ENCODE data around the gene AMACR.
A peak's percentile ranks its signal among the peaks of the same experiment; 100 is the strongest.
"Not testable (repeated sequence)": the region's sequence is repeated elsewhere in the genome, so short reads cannot be mapped to it uniquely, and the experiment has no call there.

Gene AMACR

GRCh38 chr5:34035756-34036155 is 27.9 kb upstream of the AMACR start:
- DNase-seq, result no peak

DNA sequence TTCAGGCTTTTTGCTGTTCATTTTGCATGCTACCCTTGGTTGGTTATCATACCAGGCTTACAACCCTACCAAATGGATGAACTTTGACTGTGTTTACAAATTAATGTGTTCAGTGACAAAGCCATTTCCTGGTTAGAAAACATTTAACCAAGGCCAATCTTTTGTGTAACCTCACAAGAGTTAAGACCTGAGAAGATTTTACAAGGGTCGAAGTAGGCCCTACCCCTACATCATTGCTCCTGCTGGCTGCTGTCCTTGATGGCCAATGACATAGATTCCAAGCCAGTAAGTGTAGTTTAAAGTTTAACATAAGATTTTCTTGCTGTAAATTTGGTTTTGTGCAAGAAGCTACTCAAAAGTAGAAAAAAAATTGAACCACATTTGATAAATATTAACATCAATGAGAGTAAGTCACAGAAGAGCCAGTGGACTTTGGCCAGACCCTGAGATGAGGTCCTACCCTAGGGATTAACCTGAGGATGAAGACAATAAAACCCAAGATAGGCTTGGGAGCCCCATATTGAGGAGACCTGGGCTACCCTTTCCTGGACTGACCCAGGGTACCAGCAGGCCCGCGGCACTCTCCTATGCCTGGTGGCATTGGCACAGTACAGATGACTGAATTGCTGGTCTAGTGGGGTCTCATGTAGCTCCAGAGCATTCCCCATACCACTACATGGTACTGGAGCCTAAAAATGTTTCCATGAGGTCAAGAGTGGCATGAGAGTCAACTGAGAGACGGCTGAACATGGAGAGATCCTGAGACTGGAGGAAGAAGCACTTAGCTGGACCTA is 26.9 kb upstream of the AMACR start:
- no peak for DNase-seq

DNA sequence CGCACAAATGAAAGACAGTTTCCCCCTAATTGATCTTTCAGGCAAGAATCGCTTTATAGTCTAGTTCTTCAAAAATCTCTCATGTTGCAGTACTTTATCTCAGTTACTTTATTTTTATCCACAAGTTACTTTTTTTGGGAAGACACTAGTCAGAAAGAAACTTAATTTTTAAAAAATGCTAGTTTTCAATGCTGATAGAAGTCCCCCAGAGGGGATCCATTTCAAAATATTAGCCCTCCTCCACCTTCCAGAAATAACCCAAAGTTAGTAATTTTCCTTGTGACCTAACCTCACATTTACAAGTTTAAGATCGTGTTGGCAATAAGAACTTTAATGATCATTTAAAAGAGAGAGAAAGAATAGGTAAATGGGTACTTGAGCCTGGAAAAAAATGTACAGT is 24.1 kb upstream of the AMACR start:
- no peak for DNase-seq

DNA sequence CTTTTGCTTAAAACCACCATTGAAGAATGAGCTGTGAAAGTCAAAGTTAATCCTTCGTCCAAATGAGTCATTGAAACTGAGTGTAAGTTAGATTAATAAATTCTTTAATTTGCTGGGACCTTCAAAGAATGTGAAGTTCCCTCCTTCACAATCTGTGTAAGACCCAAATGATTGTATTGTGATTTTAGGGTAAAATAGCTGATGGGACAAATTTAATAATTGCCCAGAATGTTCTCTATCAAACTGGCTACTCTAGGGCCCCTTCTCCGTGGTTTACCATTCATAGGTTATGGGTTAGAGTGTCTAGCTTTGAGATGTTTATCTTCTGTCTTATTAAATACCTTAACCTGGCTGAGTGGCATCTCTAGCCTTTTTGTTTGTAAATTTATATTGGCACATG is 23.3 kb upstream of the AMACR start:
- DNase-seq, result no peak

- not testable (repeated sequence) for DNase-seq
Measured at GRCh38 chr5:34030585-34030984, 22.7 kb upstream of the AMACR start.

- DNase-seq, result no peak
Measured at GRCh38 chr5:34030048-34030447, 22.2 kb upstream of the AMACR start.

- no peak for DNase-seq
Measured at GRCh38 chr5:34028349-34028748, 20.5 kb upstream of the AMACR start.

GRCh38 chr5:34026089-34026761 is 18.4 kb upstream of the AMACR start:
- no peak for DNase-seq

GRCh38 chr5:34022121-34022705 is 14.4 kb upstream of the AMACR start:
- no peak for DNase-seq

DNA sequence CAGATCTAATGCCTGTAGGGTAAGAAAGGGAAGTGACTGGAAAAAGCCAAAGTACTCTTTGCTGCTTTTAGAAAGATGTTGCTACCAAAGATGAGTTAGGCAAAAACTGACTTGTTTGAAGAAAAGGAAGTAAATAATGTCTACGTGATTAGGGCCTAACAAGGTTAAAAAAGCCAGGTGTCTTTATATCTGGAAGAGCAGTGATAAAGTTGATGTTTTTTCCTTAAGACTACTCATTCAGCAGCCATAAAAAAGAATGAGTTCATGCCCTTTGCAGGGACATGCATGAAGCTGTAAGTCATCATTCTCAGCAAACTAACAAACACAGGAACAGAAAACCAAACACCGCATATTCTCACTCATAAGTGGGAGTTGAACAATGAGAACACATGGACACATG is 13.5 kb upstream of the AMACR start:
- DNase-seq, result no peak

- DNase-seq, result no peak
Measured at GRCh38 chr5:34020726-34021125, 12.9 kb upstream of the AMACR start.

- DNase-seq, result no peak
Measured at GRCh38 chr5:34017254-34017653, 9.4 kb upstream of the AMACR start.

- no peak for DNase-seq
Measured at GRCh38 chr5:34016750-34017149, 8.9 kb upstream of the AMACR start.

DNA sequence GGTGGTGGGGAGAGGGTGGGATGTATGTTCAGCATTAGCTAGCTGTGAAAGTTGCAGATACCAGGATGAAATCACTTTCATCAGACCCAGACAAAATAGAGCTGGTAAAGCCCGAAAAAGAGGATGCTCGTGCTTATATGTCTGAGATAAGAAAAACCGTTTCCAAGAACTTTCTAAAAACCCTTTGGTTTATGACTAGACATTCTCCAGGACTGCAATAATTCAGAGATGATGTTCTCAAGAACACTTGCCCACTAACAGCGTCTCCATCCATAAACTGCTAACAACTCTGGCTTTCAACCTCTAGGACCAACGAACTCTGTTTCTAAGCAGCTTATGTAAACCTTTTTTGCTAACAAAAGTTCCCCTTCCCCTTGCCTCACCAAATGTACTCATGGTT is 8.4 kb upstream of the AMACR start:
- DNase-seq, result no peak

DNA sequence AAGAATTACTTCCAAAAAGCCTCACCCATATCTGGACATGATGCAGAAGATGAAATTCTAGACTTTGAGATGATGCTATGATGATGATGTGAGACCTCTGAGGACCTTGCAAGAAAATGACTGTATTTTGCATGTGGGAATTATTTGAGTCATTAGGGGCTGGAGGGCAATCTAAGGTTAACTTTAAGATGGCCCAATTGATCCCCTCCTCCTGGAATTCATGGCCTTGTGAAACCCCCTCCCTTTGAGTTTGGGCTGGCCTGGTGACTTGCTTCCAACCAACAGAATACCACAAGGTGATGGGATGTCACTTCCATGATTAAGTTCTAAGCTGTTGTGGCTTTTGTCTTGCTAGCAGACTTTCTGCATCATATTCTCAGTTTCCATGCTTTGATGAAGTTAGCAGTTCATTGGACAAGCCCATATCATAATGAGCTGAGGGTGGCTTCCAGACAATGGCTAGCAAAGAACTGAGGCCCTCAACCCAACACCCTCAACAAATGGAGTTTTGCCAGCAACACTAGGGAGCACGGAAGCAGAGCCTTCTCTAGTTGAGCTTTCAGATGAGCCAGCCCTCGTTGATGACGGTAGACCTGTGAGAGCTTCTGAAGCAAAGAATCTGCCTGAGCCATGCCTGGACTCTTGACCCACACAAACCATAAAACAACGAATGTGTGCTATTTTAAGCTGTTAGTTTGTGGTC is 7.4 kb upstream of the AMACR start:
- no peak for DNase-seq

DNA sequence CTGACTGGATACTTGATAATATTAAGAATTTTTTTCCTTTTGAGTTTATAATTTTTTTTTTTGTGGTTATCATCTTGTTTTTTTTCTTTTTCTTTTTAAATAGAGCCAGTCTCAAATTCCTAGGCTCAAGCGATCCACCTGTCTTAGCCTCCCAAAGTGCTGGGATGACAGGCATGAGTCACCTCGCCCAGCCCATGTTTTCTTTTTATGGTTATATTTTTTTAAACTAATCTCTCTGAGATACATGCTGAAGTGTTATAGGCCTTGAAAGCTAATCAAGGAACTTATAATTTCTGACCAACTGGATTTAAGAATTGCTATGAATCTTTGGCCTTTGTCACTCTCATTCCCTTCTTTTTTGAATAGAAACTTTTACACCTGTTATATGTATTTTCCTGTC is 6.8 kb upstream of the AMACR start:
- DNase-seq, result no peak

DNA sequence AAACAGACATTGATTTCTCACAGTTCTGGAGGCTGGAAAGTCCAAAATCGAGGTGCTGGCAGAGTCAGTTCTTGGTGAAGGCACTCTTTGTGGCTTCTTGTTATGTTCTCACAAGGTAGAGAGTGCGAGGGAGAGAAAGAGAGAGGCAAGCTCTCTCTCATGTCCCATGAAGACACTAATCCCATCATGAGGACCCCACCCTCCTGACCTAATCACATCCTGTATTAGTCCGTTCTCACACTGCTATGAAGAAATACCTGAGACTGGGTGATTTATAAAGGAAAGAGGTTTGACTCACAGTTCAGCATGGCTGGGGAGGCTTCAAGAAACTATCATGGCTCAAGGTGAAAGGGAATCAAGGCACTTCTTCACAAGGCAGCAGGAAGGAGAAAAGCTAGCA is 5.7 kb upstream of the AMACR start:
- DNase-seq, result no peak

GRCh38 chr5:34012791-34013190 is 4.9 kb upstream of the AMACR start:
- no peak for DNase-seq

DNA sequence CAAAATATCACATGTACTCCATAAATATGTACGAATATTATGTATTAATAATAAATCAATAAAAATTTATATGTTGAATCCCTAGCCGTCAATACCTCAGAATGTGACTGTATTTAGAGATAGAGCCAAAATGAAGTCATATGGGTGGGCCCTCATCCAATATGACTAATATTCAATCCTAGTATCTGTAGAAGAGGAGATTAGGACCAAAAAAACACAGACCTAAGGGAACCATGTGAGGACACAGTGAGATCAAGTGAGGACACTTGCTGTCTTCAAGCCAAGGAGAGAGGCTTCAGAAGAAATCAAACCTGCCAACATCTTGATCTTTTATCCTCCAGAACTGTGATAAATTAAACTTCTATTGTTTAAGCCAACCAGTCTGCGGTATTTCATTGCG is 3.7 kb upstream of the AMACR start:
- DNase-seq, result no peak

DNA sequence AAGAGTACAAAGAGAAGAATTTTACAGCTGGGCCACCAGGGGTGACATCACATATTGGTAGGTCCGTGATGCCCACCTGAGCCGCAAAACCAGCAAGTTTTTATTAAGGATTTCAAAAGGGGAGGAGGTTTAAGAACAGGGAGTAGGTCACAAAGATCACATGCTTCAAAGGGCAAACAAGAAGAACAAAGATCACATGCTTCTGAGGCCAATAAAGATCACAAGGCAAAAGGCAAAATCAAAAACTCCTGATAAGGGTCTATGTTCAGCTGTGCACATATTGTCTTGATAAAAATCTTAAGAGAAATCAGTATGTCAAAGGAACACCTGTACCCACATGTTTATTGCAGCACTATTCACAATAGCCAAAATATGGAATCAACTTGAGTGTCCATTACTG is 2.3 kb upstream of the AMACR start:
- DNase-seq, result peak; percentile 51

- no peak for DNase-seq
Measured at GRCh38 chr5:34009610-34010009, 1.8 kb upstream of the AMACR start.

DNA sequence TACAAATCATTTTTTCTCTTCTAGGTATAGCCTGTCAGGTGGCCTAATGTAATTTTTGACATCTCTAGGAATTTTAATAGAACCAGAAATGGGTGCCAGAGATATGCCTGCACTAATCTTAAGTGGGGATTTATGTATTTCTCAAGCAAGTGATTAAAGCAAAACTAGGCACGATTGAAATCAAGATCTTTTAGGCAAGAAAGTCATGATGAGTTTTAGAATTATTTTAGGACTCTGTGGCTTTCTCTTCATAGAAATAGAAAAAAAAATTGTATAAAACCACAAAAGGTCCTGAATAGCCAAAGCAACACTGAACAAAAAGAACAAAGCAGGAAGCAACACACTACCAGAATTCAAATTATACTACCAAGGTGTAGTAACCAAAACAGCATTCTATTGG is 952 bp upstream of the AMACR start:
- peak; percentile 71 for DNase-seq

DNA sequence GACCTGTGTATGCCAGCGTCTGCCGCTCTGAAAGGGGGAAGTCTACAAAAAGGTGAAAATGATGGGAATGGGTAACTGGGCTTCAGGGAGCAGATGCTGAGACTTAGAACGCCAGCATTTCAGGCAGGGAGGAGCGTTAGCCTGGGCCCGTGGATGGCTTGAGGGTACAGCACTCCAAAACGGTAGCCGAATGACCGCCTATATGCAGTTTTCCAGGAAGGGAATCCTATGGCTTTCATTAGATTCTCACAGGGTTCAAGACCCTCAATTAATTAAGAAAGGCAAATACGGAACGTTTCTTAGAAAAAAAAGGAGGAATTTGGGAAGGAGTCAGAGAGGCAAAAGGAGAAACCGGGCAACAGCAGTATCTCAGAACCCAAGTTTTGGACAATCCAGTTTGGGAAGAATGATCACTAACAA is 639 bp downstream of the AMACR start:
- DNase-seq, result no peak

DNA sequence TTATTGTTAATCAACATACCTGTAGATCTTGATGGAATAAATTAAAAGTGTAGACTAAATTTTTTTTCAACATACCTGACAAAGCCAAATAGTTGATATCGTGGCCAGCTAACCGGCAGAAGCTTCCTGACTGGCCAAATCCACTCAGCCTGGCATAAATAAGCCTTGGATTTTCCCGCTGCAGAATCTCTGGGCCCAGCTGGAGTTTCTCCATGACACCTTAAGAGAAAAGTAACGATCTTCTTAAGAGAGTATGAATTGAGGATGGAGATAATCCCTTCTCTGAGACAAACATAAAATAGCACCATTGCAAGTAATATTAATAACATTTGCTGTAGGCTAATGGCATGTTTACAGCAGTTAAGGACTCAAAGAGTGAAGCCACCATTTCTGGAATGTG is 2.2 kb downstream of the AMACR start:
- DNase-seq, result no peak

All from SHP77 treated with DMSO at 0.1 percent for 48 hours (cell line).